Aorta (tissue), 5 donors: ENCODE results near the gene GSTM1. TPM values are rescaled to one million over a fixed set of nuclear protein-coding genes. Genes with fewer than 3 reads are reported as not detected.

Experiments
- ATAC-seq: fragments of 200-7000 bp; cut with Tn5 transposase; one replicate; pipeline ENCODE4 v1.9.1; 2022; ENCODE audit warnings: moderate library complexity; ENCODE audit not compliant: low FRiP score
- DNase-seq, 2 donors: peaks; one replicate each; pipeline ENCODE4 v3.0.0-alpha.2; 2020
- H3K27ac ChIP-seq, 2 donors: one replicate each; pipeline ENCODE4 v1.5.1; 2013; ENCODE audit warnings: low read length in 2 of 2, mild to moderate bottlenecking in 2 of 2, moderate library complexity in 2 of 2, control low read depth in 1 of 2, inconsistent platforms in 1 of 2, low read depth in 1 of 2
- H3K27me3 ChIP-seq, 2 donors: one replicate each; pipeline ENCODE4 v1.6.1; 2013; ENCODE audit warnings: control low read depth in 1 of 2, low read length in 1 of 2, mild to moderate bottlenecking in 1 of 2, moderate library complexity in 1 of 2; ENCODE audit not compliant: insufficient read depth in 2 of 2, control insufficient read depth in 1 of 2
- H3K36me3 ChIP-seq, 2 donors: one replicate each; pipeline ENCODE4 v1.6.1; 2013; ENCODE audit warnings: control low read depth in 1 of 2, low read length in 1 of 2, mild to moderate bottlenecking in 1 of 2; ENCODE audit not compliant: insufficient read depth in 2 of 2, control insufficient read depth in 1 of 2
- H3K4me1 ChIP-seq, 2 donors: one replicate each; pipeline ENCODE4 v1.6.1; 2013; ENCODE audit warnings: low read length in 2 of 2, control low read depth in 1 of 2, mild to moderate bottlenecking in 1 of 2, moderate library complexity in 1 of 2; ENCODE audit not compliant: insufficient read depth in 2 of 2, control insufficient read depth in 1 of 2
- H3K4me3 ChIP-seq, 2 donors: one replicate each; pipeline ENCODE4 v1.5.1; 2013; ENCODE audit warnings: low read length in 2 of 2, control low read depth in 1 of 2, mild to moderate bottlenecking in 1 of 2
- H3K9me3 ChIP-seq: one replicate; pipeline ENCODE4 v1.6.1; 2013; ENCODE audit warnings: mild to moderate bottlenecking, low read length; ENCODE audit not compliant: control insufficient read depth
- WGBS, 2 donors: extraction: QIAGEN DNeasy Blood & Tissue Kit; methylation state at CpG; one replicate each; pipeline ENCODE4 v1.1.7; 2013; 5-methylcytosine and 5-hydroxymethylcytosine counted together
- intact Hi-C, 2 donors: fragments of 100-400 bp; cut with DNase I; formaldehyde crosslinking; loops; one replicate each; pipeline versions ENCODE4 v1.14.2 to v1.15.0; 2022
- polyA plus RNA-seq, 2 donors: library from polyadenylated mRNA; stranded (reverse); fragments of 200-250 nt; gene quantifications; one replicate each; pipeline ENCODE4 v1.2.3, GENCODE V29; 2013
- total RNA-seq, 2 donors: library from RNA; stranded (reverse); fragmentation: NEBNext Ultra II Directional; extraction: Animal tissue kit (Norgen Biotek cat#: 25700); gene quantifications; one replicate each; pipeline ENCODE4 v1.2.1, GENCODE V29; 2021
- donor health status: healthy with polysubstance abuse.
- donor health status: Bipolar disorder and iron deficiency.
- donor health status: DM: no; HTN: no; CAD: no.
- donor health status: DM: no; HTN: no; CAD: no.
- donor health status: DM: yes; HTN: yes; CAD: no.

The GSTM1 gene
- total and polyA plus RNA-seq, 4 donors, result 42.4 to 63.8 (median 54.4) TPM; not detected in 1

- WGBS, 2 donors, result 93% methylated on average over 4 of the region's 4 CpGs
- ATAC-seq, result no peak
- H3K4me1 ChIP-seq, result no peaks in the 10 kb centered on the region
These were observed 45.7 kb downstream of the GSTM1 start for GRCh38 chr1:109733236-109733870.

GRCh38 chr1:109739738-109740614 is 52.4 kb downstream of the GSTM1 start:
- peaks cover 0 to 2% of the 10 kb centered on the region in 2 donors for H3K36me3 ChIP-seq
- intact Hi-C loops, result no loop called here
- H3K27ac ChIP-seq, result no peak overlapping the region
- H3K4me1 ChIP-seq, result no peaks in the 10 kb centered on the region
- WGBS, 2 donors, result 0 to 1% methylated on average over 82 to 86 of the region's 86 CpGs
- peak; percentile 97 for ATAC-seq
- DNase-seq, result peak; percentile 84 to 94
- peak overlapping the region; percentile 48 to 68 for H3K4me3 ChIP-seq
- no peaks in the 10 kb centered on the region for H3K9me3 ChIP-seq
- H3K27me3 ChIP-seq, result no peaks in the 10 kb centered on the region

More at GRCh38 chr1:109733236-109733870, 45.7 kb downstream of the GSTM1 start:
- Histone ChIP-seq H3K4me3 (no peak overlapping the region), H3K27me3 (no peaks in the 10 kb centered on the region), H3K36me3 (peaks cover 0 to 4% of the 10 kb centered on the region in 2 donors), H3K9me3 (no peaks in the 10 kb centered on the region), H3K27ac (no peak overlapping the region)
- no peak for DNase-seq
- intact Hi-C loops, result no loop called here

- 2 to 12% methylated on average over 10 of the region's 10 CpGs for WGBS, 2 donors
- no peak for DNase-seq
- peak; percentile 66 for ATAC-seq
- intact Hi-C loops, result no loop called here
- Histone ChIP-seq H3K27ac (no peak within 1 kb of the TSS), H3K27me3 (no peaks in the 10 kb centered on the region), H3K4me1 (no peaks in the 10 kb centered on the region), H3K9me3 (no peaks in the 10 kb centered on the region), H3K4me3 (peak within 1 kb of the TSS; percentile 48 to 68), H3K36me3 (peaks cover 0 to 2% of the 10 kb centered on the region in 2 donors)
These were observed 53.2 kb downstream of the GSTM1 start, which contains the start of gene GSTM3 for GRCh38 chr1:109740615-109741373. Gene GSTM3, minus strand, starts transcription at chr1:109741038. Its CDS starts 751 bp downstream, at chr1:109740287.

Other genes starting within 250 kb of the GSTM1 start
- 1 to 10 TPM; 5.9 to 6.2 TPM for gene SYPL2, start 221.3 kb upstream of the GSTM1 start, total RNA-seq
- 1 to 10 TPM; 1.4 to 2.8 TPM for gene SYPL2, start 221.3 kb upstream of the GSTM1 start, polyA plus RNA-seq
- gene ATXN7L2, start 203.9 kb upstream of the GSTM1 start, total RNA-seq, result 1 to 10 TPM; 3.8 to 4.2 TPM
- 10 to 100 TPM in 1 of 2 donors, under 1 TPM in 1; 0.63 to 12.5 TPM for gene ATXN7L2, start 203.9 kb upstream of the GSTM1 start, polyA plus RNA-seq
- 10 to 100 TPM; 10.6 TPM for gene CYB561D1, start 193.7 kb upstream of the GSTM1 start, total RNA-seq
- gene CYB561D1, start 193.7 kb upstream of the GSTM1 start, polyA plus RNA-seq, result 1 to 10 TPM; 5.4 to 5.7 TPM
- gene AMIGO1, start 178.1 kb upstream of the GSTM1 start, total RNA-seq, result 1 to 10 TPM; 3.8 to 7.7 TPM
- gene AMIGO1, start 178.1 kb upstream of the GSTM1 start, polyA plus RNA-seq, result 1 to 10 TPM; 3.1 to 4.5 TPM
- not detected for gene GPR61, start 147.9 kb upstream of the GSTM1 start, total RNA-seq
- gene GPR61, start 147.9 kb upstream of the GSTM1 start, polyA plus RNA-seq, result not detected
- 1 to 10 TPM; 7.0 to 8.2 TPM for gene GNAI3, start 139.2 kb upstream of the GSTM1 start, total RNA-seq
- 1 to 10 TPM; 3.0 to 3.3 TPM for gene GNAI3, start 139.2 kb upstream of the GSTM1 start, polyA plus RNA-seq
- gene GNAT2, start 68.2 kb upstream of the GSTM1 start, total RNA-seq, result not detected
- not detected for gene GNAT2, start 68.2 kb upstream of the GSTM1 start, polyA plus RNA-seq
- gene AMPD2, start 68.0 kb upstream of the GSTM1 start, total RNA-seq, result 10 to 100 TPM; 59.7 to 77.1 TPM
- 10 to 100 TPM; 19.8 to 85.9 TPM for gene AMPD2, start 68.0 kb upstream of the GSTM1 start, polyA plus RNA-seq
- gene GSTM4, start 31.7 kb upstream of the GSTM1 start, total RNA-seq, result 10 to 100 TPM; 15.0 to 29.8 TPM
- gene GSTM4, start 31.7 kb upstream of the GSTM1 start, polyA plus RNA-seq, result 10 to 100 TPM; 33.8 to 53.1 TPM
- gene GSTM2, start 19.8 kb upstream of the GSTM1 start, total RNA-seq, result 100 to 1,000 TPM in 1 of 2 donors, 10 to 100 TPM in 1; 48.3 to 136 TPM
- 100 to 1,000 TPM in 1 of 2 donors, 10 to 100 TPM in 1; 17.5 to 279 TPM for gene GSTM2, start 19.8 kb upstream of the GSTM1 start, polyA plus RNA-seq
- 10 to 100 TPM in 1 of 2 donors, 1 to 10 TPM in 1; 5.7 to 23.4 TPM for gene GSTM5, start 24.4 kb downstream of the GSTM1 start, total RNA-seq
- gene GSTM5, start 24.4 kb downstream of the GSTM1 start, polyA plus RNA-seq, result 10 to 100 TPM in 1 of 2 donors, 1 to 10 TPM in 1; 8.6 to 10.8 TPM
- 10 to 100 TPM; 17.9 to 56.5 TPM for gene GSTM3, start 53.2 kb downstream of the GSTM1 start, total RNA-seq
- 100 to 1,000 TPM in 1 of 2 donors, 10 to 100 TPM in 1; 75.7 to 146 TPM for gene GSTM3, start 53.2 kb downstream of the GSTM1 start, polyA plus RNA-seq
- gene EPS8L3, start 76.1 kb downstream of the GSTM1 start, total RNA-seq, result not detected
- gene EPS8L3, start 76.1 kb downstream of the GSTM1 start, polyA plus RNA-seq, result 10 to 100 TPM in 1 of 2 donors, under 1 TPM in 1; 0.46 to 36.7 TPM
- gene CSF1, start 223.0 kb downstream of the GSTM1 start, total RNA-seq, result 10 to 100 TPM; 66.8 to 69.1 TPM
- gene CSF1, start 223.0 kb downstream of the GSTM1 start, polyA plus RNA-seq, result 10 to 100 TPM in 1 of 2 donors, 1 to 10 TPM in 1; 5.0 to 31.4 TPM